ENCODE data around the gene C1orf159.

DNA sequence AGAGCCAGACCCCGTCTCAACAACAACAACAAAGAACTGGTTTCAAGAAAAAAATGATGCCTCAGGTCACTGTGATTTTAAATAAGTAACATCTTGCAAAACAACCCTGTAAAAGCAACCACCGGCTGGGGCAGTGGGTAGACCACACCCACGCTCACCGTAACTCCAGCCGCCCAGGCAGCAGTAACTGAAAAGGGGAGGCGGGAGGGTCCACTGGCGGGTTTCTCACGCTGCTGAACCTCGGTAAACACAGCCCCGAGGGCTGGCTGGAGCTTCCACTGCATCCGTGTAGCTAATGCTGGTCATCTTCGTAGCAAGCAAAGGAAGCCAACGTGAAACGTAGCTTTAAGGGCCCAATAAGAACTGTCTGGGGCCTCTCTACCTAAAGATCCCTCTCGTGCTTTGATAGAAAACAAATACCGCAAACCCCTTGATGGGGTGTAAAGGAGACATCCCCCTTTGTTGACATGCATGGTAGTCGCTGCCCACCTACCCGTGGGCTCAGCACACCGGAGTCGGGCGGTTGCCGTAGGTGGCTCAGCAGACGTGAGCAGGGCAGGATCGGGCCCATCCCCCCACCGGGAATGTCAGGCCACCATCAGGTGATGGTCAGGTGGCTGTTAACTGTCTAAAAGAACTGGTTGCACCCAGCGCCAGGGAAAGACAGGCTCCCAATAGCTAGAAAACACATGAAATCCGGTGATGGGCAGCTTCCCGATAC, 4.2 kb downstream of the C1orf159 start:
- TF ChIP-seq GATA2 (IDR thresholded peaks at IDR 0.05; ENCODE audit: low read depth, low read length) = no peak
- no peak for TF ChIP-seq GATA3 (IDR thresholded peaks at IDR 0.05; ENCODE audit: low read depth, low read length)

All from SH-SY5Y (cell line).